WERI-Rb-1 (cell line): ENCODE data around the gene HYDIN.
"Not testable (repeated sequence)": the region's sequence is repeated elsewhere in the genome, so short reads cannot be mapped to it uniquely, and the experiment has no call there.

Source experiments
- DNase-seq: peaks from one replicate; pipeline ENCODE4 v3.0.0-alpha.2; 2020
- H3K27ac ChIP-seq: fragments of 250-450 bp; sonication (Bioruptor Pico); 2 replicates; pipeline ENCODE4 v1.5.1; 2020; ENCODE audit warnings: mild to moderate bottlenecking, moderate library complexity
- H3K27me3 ChIP-seq: fragments of 250-450 bp; sonication (Bioruptor Pico); 2 replicates; pipeline ENCODE4 v1.5.1; 2021; ENCODE audit warnings: mild to moderate bottlenecking, low read depth, moderate library complexity; ENCODE audit not compliant: insufficient read depth, severe bottlenecking
- H3K36me3 ChIP-seq: fragments of 250-450 bp; sonication (Bioruptor Pico); 2 replicates; pipeline ENCODE4 v1.5.1; 2020; ENCODE audit warnings: mild to moderate bottlenecking, moderate library complexity
- H3K4me3 ChIP-seq: 2 replicates; pipeline ENCODE4 v1.5.1; 2011; ENCODE audit warnings: low read depth, mild to moderate bottlenecking, control low read depth, low read length
- H3K9me3 ChIP-seq: fragments of 250-450 bp; sonication (Bioruptor Pico); 2 replicates; pipeline ENCODE4 v1.5.1; 2021; ENCODE audit warnings: mild to moderate bottlenecking, moderate library complexity; ENCODE audit not compliant: severe bottlenecking

The HYDIN gene

GRCh38 chr16:71109656-71110208 is 120.8 kb downstream of the HYDIN start:
- not testable (repeated sequence) for H3K36me3 ChIP-seq, H3K27me3 ChIP-seq, DNase-seq, H3K27ac ChIP-seq, H3K9me3 ChIP-seq, H3K4me3 ChIP-seq

DNA sequence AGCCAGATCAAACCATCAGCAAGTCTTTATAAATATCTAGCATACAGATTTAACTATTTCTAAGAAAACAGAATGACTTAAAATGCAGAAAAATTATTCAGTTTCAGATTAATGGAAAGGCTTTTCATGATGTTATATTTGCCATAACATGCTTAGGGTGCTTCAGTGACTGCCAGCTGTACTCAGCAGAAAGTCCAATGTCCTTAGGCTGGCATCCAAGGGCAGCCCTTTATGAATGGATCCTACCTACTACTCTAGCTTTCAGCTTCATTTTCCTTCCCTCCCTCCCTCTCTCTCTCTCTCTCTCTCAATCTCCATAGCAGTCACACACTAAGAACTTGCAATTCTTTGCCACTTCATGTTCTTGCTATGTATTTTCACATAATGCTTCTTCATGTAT is 124.6 kb downstream of the HYDIN start:
- not testable (repeated sequence) for H3K27ac ChIP-seq, H3K27me3 ChIP-seq, H3K9me3 ChIP-seq, H3K4me3 ChIP-seq, DNase-seq, H3K36me3 ChIP-seq

DNA sequence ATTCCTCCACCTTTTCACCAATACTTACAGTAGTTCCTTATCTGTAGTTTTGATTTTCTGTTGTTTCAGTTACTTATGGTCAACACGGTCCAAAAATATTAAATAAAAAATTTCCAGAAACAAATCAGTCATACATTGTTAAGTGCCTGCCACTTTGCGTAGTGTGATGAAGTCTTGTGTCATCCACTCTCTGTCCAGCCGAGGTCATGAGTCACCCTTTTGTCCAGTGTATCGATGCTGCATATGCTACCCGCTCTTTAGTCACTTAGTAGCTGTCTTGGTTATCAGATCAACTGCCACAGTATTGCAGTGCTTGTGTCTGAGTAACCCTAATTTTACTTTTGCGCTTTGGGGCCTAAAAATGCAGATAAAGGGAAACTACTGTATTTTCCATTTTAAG is 146.9 kb downstream of the HYDIN start:
- not testable (repeated sequence) for H3K36me3 ChIP-seq, H3K27ac ChIP-seq, H3K9me3 ChIP-seq, DNase-seq, H3K27me3 ChIP-seq, H3K4me3 ChIP-seq

GRCh38 chr16:71080777-71081176 is 149.7 kb downstream of the HYDIN start:
- H3K27ac ChIP-seq, H3K36me3 ChIP-seq: not testable (repeated sequence)

DNA sequence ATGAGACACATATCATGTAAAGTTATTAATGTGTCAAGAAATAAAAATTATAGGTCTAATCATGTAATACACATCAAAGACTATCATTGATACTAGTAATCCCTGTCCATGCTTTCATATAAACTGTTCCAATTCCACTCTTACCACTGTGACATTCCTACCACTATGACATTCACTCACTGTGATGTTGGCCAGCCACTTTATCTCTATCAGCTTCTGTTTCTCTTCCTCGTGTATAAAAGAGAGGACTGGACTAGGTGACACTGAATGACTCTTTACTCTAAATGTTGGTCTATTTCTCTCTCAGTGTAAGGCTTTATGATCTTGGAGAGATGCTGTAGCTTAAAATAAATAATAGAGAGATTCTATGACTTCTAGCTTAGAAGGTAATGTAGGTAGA is 150.3 kb downstream of the HYDIN start:
- not testable (repeated sequence) for DNase-seq, H3K27ac ChIP-seq, H3K36me3 ChIP-seq, H3K9me3 ChIP-seq, H3K4me3 ChIP-seq, H3K27me3 ChIP-seq

More at GRCh38 chr16:71080777-71081176, 149.7 kb downstream of the HYDIN start:
- H3K4me3 ChIP-seq, H3K27me3 ChIP-seq, DNase-seq, H3K9me3 ChIP-seq: not testable (repeated sequence)

GRCh38 chr16:71070651-71071050 is 159.9 kb downstream of the HYDIN start:
- not testable (repeated sequence) for H3K27me3 ChIP-seq, DNase-seq, H3K27ac ChIP-seq, H3K9me3 ChIP-seq, H3K36me3 ChIP-seq, H3K4me3 ChIP-seq

DNA sequence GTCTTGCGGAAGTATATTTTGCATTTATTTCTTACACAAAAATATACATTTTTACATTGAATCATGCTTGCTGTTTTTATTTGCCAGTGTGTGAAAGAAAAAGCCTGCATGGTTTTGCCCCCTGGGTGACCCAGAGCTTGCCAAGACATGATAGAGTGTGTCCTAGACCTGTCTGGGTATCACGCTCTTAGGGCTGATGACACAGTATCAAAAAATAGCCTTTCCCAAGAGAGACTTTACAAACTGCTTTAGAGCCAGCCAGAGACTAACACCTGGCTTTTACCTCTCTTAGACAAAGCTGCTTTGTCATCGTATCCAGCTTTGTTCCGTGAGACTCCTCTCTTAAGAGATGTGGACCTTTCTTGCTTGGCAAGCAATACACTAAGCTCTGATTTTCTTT is 160.7 kb downstream of the HYDIN start:
- H3K9me3 ChIP-seq, DNase-seq, H3K27me3 ChIP-seq, H3K4me3 ChIP-seq, H3K27ac ChIP-seq, H3K36me3 ChIP-seq: not testable (repeated sequence)

DNA sequence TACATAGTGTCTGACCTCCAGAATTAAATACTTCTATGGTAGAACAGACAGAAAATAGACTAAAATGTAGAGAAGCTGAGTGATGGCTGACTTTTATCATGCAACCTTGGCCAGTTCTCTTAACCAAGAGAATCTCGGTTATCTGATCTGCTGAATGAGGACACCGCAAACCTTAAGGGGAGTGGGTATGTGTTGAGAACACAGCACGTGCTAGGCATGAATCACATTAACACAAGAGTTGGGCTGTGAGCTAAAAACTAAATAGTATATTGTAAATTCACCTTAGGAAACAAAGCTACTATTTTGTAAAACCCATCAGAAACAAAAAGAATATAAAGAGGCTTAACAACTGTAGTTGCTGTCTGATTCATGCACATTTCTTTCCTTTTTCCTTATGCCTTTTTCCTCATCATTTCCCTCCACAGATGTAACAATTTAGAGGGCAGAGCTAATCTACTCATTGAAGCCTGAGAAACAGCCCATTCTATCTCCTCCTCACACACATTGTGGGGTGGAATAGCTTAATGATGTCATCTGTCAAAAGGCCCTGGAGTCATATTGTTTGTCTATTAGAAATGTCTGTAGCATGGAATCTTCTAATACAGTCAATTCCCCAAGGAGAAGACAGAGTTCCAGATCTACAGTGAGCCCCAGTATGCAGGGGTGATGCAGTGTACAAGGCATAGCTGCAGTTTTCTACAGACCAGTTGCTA is 176.5 kb downstream of the HYDIN start:
- not testable (repeated sequence) for H3K9me3 ChIP-seq, H3K27me3 ChIP-seq, H3K27ac ChIP-seq, H3K36me3 ChIP-seq, DNase-seq, H3K4me3 ChIP-seq

GRCh38 chr16:71050307-71050706 is 180.2 kb downstream of the HYDIN start:
- not testable (repeated sequence) for DNase-seq, H3K36me3 ChIP-seq

GRCh38 chr16:71039368-71040111 is 191.0 kb downstream of the HYDIN start:
- H3K4me3 ChIP-seq, H3K9me3 ChIP-seq, H3K27me3 ChIP-seq, DNase-seq, H3K27ac ChIP-seq, H3K36me3 ChIP-seq: not testable (repeated sequence)

More at GRCh38 chr16:71050307-71050706, 180.2 kb downstream of the HYDIN start:
- not testable (repeated sequence) for H3K27ac ChIP-seq, H3K27me3 ChIP-seq, H3K9me3 ChIP-seq, H3K4me3 ChIP-seq

- not testable (repeated sequence) for H3K27ac ChIP-seq, H3K27me3 ChIP-seq, H3K4me3 ChIP-seq, H3K36me3 ChIP-seq, DNase-seq, H3K9me3 ChIP-seq
Observed at GRCh38 chr16:71038421-71038820, 192.1 kb downstream of the HYDIN start.

DNA sequence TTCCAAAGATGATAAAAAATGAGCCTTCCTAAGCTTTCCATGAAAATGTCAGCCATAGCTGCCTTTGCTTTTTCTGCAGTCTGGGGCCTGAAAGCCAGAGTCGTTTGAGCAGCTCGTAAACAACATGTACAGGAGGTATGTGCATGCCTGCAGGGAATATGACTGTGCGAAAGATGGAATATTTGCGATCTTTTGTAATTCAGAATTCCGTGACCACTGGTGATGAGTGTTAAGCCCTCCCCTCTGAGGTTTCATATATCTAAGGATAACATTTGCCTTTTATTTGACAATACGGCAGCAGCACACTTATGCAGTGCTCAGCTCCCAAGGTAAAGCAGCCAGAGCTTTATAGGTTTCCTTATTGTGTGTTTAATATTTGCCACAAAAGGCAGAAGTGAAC is 192.5 kb downstream of the HYDIN start:
- H3K27ac ChIP-seq, H3K36me3 ChIP-seq, H3K9me3 ChIP-seq, H3K4me3 ChIP-seq, DNase-seq, H3K27me3 ChIP-seq: not testable (repeated sequence)

DNA sequence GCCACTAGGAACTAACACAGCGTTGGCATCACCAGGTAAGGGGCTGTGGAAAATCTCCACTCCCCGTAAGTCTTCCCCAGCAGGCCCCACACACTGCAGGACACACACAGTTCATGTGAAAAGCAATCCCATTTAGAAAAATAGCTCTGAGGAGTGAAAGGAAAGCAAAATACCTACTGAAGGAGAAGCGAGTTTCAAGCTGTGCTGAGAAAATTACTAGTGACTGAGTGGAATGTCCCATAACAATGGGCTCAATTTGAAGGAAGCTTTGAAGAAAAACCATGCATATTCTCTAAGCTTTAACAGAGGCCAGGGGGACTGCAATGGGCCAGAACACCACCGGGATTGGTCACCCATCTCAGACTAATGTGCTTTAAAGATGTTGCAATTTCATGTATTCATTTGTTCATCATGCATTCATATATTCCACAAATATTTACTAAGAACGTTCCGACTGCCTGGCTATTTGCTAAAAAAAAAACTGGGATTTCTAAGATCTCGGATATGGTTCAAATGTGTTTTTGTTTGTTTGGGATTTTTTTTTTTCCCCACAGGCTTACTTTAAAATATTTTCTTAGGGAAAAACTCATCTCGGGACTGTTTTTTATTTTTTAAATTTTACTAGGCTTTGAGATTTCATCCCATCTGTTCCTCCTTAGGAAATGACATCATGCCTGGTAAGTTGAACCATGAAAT is 202.3 kb downstream of the HYDIN start:
- H3K27me3 ChIP-seq, H3K27ac ChIP-seq, H3K36me3 ChIP-seq, H3K4me3 ChIP-seq, H3K9me3 ChIP-seq, DNase-seq: not testable (repeated sequence)

GRCh38 chr16:71027511-71027910 is 203.0 kb downstream of the HYDIN start:
- not testable (repeated sequence) for H3K4me3 ChIP-seq, H3K27me3 ChIP-seq, H3K36me3 ChIP-seq, H3K27ac ChIP-seq, H3K9me3 ChIP-seq, DNase-seq
